PC-3 (cell line): ENCODE results near the gene MCRIP2. TPM values are rescaled to one million over a fixed set of nuclear protein-coding genes. Genes with fewer than 3 reads are reported as not detected.

ENCODE experiments used
- ATAC-seq: fragments of 200-7000 bp; cut with Tn5 transposase; 2 replicates; pipeline ENCODE4 v1.9.1; 2020; ENCODE audit warnings: mild to moderate bottlenecking, moderate library complexity
- BruUV-seq: library from RNA; stranded (reverse); fragments of 400-500 nt; replicated peaks from 2 replicates; lab custom pipeline; 2021; lab: Mats Ljungman, UMichigan
- CTCF ChIA-PET: fragments of 300-600 bp; sonication (Branson Sonifier 250); formaldehyde crosslinking; loops from one replicate; lab custom pipeline; 2022; ENCODE audit warnings: antibody characterized with exemption; lab: Charles Lee
- POLR2A ChIA-PET: fragments of 300-600 bp; sonication (Branson Sonifier 250); formaldehyde crosslinking; loops from one replicate; lab custom pipeline; 2022; ENCODE audit warnings: antibody characterized with exemption; ENCODE audit not compliant: unreplicated experiment; lab: Charles Lee
- DNase-seq: peaks from one replicate; pipeline ENCODE4 v3.0.0-alpha.2; 2015
- H2AFZ ChIP-seq: fragments of 300-600 bp; sonication (generic); 2 replicates; pipeline ENCODE4 v1.6.0; 2016; ENCODE audit warnings: antibody characterized with exemption, low read length
- H3F3A ChIP-seq: fragments of 300-600 bp; sonication (generic); one replicate; pipeline ENCODE4 v1.6.0; 2017; ENCODE audit warnings: antibody characterized with exemption, low read length, control low read depth, mild to moderate bottlenecking; ENCODE audit not compliant: unreplicated experiment
- H3K27ac ChIP-seq: fragments of 300-600 bp; sonication (generic); 2 replicates; pipeline ENCODE4 v1.5.1; 2016; ENCODE audit warnings: mild to moderate bottlenecking, low read length
- H3K27me3 ChIP-seq: fragments of 300-600 bp; sonication (generic); 2 replicates; pipeline ENCODE4 v1.6.1; 2016; ENCODE audit warnings: low read length, mixed read lengths
- H3K36me3 ChIP-seq: fragments of 300-600 bp; sonication (generic); 2 replicates; pipeline ENCODE4 v1.6.1; 2016; ENCODE audit warnings: low read depth, mixed run types, low read length, mixed read lengths
- H3K4me1 ChIP-seq: fragments of 300-600 bp; sonication (generic); 2 replicates; pipeline ENCODE4 v1.5.1; 2016; ENCODE audit warnings: low read length; ENCODE audit not compliant: insufficient read depth
- H3K4me2 ChIP-seq: fragments of 300-600 bp; sonication (generic); 2 replicates; pipeline ENCODE4 v1.6.0; 2016; ENCODE audit warnings: low read length
- H3K4me3 ChIP-seq: fragments of 300-600 bp; sonication (generic); 2 replicates; pipeline ENCODE4 v1.5.1; 2016; ENCODE audit warnings: mild to moderate bottlenecking, low read length, mixed read lengths
- H3K79me2 ChIP-seq: fragments of 300-600 bp; sonication (generic); 2 replicates; pipeline ENCODE4 v1.6.1; 2017; ENCODE audit warnings: low read length, mixed read lengths
- H3K9ac ChIP-seq: fragments of 300-600 bp; sonication (generic); 2 replicates; pipeline ENCODE4 v1.6.0; 2016; ENCODE audit warnings: mild to moderate bottlenecking, low read length
- H3K9me2 ChIP-seq: fragments of 300-600 bp; sonication (generic); replicated peaks from 2 replicates; pipeline ENCODE4 v1.6.1; 2016; ENCODE audit warnings: mixed run types, low read length, mixed read lengths
- H3K9me3 ChIP-seq: fragments of 300-600 bp; sonication (generic); 2 replicates; pipeline ENCODE4 v1.6.1; 2016; ENCODE audit warnings: low read length, mixed read lengths
- H4K20me1 ChIP-seq: fragments of 300-600 bp; sonication (generic); 2 replicates; pipeline ENCODE4 v1.6.1; 2016; ENCODE audit warnings: low read length, mixed read lengths
- EZH2 ChIP-seq: fragments of 300-600 bp; sonication (generic); IDR thresholded peaks from one replicate; pipeline ENCODE4 v1.6.1; 2017; ENCODE audit warnings: antibody characterized with exemption, mild to moderate bottlenecking, low read length; ENCODE audit not compliant: unreplicated experiment
- EZH2phosphoT487 ChIP-seq: fragments of 300-600 bp; sonication (generic); IDR thresholded peaks from 2 replicates; pipeline ENCODE4 v1.6.1; 2018; ENCODE audit warnings: mild to moderate bottlenecking, antibody characterized with exemption, low read length, borderline replicate concordance
- intact Hi-C: fragments of 100-400 bp; cut with micrococcal nuclease; formaldehyde crosslinking; loops from 2 replicates; pipeline ENCODE4 v1.9.0; 2023
- total RNA-seq: library from RNA; depleted of rRNA; stranded (reverse); fragments of >200 nt; gene quantifications from 2 replicates; pipeline ENCODE4 v1.2.3, GENCODE V29; 2014
- TF ChIP-seq, protein P1 (sequence below): fragments of 300-600 bp; sonication (generic); conservative IDR thresholded peaks from 2 replicates; pipeline ENCODE4 v1.5.1; 2017; ENCODE audit warnings: antibody characterized with exemption, low read depth, mild to moderate bottlenecking, low read length

MCRIP2 gene
- total RNA-seq, 1 experiment from 2014 or later = 83.5 TPM

DNA sequence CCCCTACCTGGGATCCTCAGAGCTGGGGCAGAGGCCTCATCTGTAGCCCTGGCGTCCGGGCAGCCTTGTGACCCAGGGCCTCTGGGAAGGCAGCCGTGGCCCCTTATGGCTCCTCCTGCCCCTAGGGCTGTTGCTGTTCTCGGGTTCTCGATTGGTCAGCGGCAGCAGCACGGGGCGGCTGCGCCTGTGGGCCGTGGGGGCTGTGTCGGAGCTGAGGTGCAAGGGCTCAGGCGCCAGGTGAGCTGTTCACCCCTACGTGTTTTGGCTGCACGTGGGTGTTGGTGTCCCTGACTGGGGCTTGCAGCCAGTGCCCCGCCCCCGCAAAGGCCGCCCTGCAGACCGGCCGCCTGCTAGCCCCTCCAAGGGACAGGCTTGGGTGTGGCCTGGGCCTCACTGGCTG lies 20.5 kb downstream of the MCRIP2 start:
- TF ChIP-seq, protein P1, sequence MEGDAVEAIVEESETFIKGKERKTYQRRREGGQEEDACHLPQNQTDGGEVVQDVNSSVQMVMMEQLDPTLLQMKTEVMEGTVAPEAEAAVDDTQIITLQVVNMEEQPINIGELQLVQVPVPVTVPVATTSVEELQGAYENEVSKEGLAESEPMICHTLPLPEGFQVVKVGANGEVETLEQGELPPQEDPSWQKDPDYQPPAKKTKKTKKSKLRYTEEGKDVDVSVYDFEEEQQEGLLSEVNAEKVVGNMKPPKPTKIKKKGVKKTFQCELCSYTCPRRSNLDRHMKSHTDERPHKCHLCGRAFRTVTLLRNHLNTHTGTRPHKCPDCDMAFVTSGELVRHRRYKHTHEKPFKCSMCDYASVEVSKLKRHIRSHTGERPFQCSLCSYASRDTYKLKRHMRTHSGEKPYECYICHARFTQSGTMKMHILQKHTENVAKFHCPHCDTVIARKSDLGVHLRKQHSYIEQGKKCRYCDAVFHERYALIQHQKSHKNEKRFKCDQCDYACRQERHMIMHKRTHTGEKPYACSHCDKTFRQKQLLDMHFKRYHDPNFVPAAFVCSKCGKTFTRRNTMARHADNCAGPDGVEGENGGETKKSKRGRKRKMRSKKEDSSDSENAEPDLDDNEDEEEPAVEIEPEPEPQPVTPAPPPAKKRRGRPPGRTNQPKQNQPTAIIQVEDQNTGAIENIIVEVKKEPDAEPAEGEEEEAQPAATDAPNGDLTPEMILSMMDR = no peak
- TF ChIP-seq EZH2phosphoT487 (no peak), EZH2 (no peak)
- Histone ChIP-seq H3K4me3 (no peak overlapping the region), H3K4me1 (peaks cover 5% of the 10 kb centered on the region), H3K9me2 (no peaks in the 10 kb centered on the region), H4K20me1 (no peaks in the 10 kb centered on the region), H3F3A (no peaks in the 10 kb centered on the region), H3K27me3 (no peaks in the 10 kb centered on the region), H2AFZ (no peak overlapping the region), H3K36me3 (no peaks in the 10 kb centered on the region), H3K9me3 (no peaks in the 10 kb centered on the region), H3K27ac (no peak overlapping the region), H3K4me2 (no peak overlapping the region), H3K79me2 (no peaks in the 10 kb centered on the region), H3K9ac (no peak overlapping the region)
- intact Hi-C loops = no loop called here
- ATAC-seq (no peak), DNase-seq (no peak)
- ChIA-PET CTCF (no interaction called here), POLR2A (no interaction called here)
- BruUV-seq = no TSS peak

DNA sequence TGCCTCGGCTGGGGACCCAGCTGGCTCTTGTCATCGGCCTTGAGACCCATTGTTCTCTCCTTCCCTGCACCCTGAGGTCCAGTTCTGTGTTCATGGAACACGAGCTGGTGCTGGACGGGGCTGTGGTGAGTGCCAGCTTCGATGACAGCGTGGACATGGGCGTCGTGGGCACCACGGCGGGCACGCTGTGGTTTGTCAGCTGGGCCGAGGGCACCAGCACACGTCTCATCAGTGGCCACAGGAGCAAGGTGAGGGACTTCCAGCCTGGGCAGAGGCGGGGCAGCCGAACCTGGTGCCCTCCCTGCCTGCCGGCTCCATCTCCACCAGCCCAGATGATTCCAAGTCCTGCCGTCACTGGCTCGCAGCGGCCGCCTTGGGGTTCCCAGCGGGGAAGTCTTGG lies 21.0 kb downstream of the MCRIP2 start:
- BruUV-seq = no TSS peak
- H3K9ac ChIP-seq = no peak overlapping the region
- POLR2A ChIA-PET = no interaction called here

DNA sequence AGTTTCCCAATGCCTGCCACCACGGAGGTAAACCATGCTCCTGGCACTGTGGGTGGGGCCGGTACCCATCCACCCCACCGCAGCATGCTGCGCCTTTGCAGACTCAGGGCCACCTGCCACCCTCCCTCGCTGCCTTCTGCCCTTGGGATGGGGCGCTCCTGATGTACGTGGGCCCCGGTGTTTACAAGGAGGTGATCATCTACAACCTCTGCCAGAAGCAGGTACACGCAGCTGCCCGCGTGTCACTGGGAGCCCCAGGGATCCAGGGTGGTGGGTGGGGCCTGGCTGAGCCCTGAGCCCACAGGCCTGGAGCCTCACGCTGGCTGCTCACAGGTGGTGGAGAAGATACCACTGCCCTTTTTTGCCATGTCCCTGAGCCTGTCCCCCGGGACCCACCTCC lies 24.9 kb downstream of the MCRIP2 start:
- Histone ChIP-seq H3K4me1 (no peaks in the 10 kb centered on the region), H3K36me3 (peaks cover 6% of the 10 kb centered on the region; the same call in 1 of the 2 replicates), H2AFZ (no peak overlapping the region), H3K79me2 (peaks cover 22% of the 10 kb centered on the region), H3K9me3 (no peaks in the 10 kb centered on the region), H4K20me1 (no peaks in the 10 kb centered on the region), H3K27me3 (no peaks in the 10 kb centered on the region), H3K4me2 (no peak overlapping the region), H3K27ac (no peak overlapping the region), H3K9ac (no peak overlapping the region), H3F3A (no peaks in the 10 kb centered on the region), H3K4me3 (no peak overlapping the region), H3K9me2 (no peaks in the 10 kb centered on the region)
- ChIA-PET POLR2A (no interaction called here), CTCF (no interaction called here)
- DNase-seq (no peak), ATAC-seq (no peak)
- intact Hi-C loops = no loop called here
- BruUV-seq = no TSS peak
- TF ChIP-seq, protein P1 = no peak
- no peak for TF ChIP-seq EZH2phosphoT487
- no peak for TF ChIP-seq EZH2

More for the DNA sequence above, 21.0 kb downstream of the MCRIP2 start:
- no peaks in the 10 kb centered on the region for H3F3A ChIP-seq
- H2AFZ ChIP-seq = no peak overlapping the region
- H3K36me3 ChIP-seq = no peaks in the 10 kb centered on the region
- no peaks in the 10 kb centered on the region for H3K79me2 ChIP-seq
- no peaks in the 10 kb centered on the region for H3K27me3 ChIP-seq
- H3K9me2 ChIP-seq = no peaks in the 10 kb centered on the region
- no peak overlapping the region for H3K4me2 ChIP-seq
- H3K27ac ChIP-seq = no peak overlapping the region
- H3K4me3 ChIP-seq = no peak overlapping the region
- DNase-seq (no peak), ATAC-seq (no peak)
- no peaks in the 10 kb centered on the region for H3K9me3 ChIP-seq
- peaks cover 5% of the 10 kb centered on the region for H3K4me1 ChIP-seq
- no peaks in the 10 kb centered on the region for H4K20me1 ChIP-seq
- intact Hi-C loops = no loop called here
- TF ChIP-seq EZH2phosphoT487 (no peak), EZH2 (no peak)
- TF ChIP-seq, protein P1 = no peak
- CTCF ChIA-PET = no interaction called here
